Left ventricle myocardium inferior (tissue), 1 donor: Measurements from ENCODE around the gene DLX4. TPM values are rescaled to one million over a fixed set of nuclear protein-coding genes. Genes with fewer than 3 reads are reported as not detected.

Experiments used
- DNase-seq: peaks from one replicate; pipeline ENCODE4 v3.0.0-alpha.2; 2020
- H3K27ac ChIP-seq: fragments of 200-600 bp; replicated peaks from 2 replicates; pipeline ENCODE4 v1.8.0; 2021
- H3K27me3 ChIP-seq: fragments of 200-600 bp; 2 replicates; pipeline ENCODE4 v1.8.0; 2021; ENCODE audit warnings: low read depth
- H3K36me3 ChIP-seq: fragments of 200-600 bp; 2 replicates; pipeline ENCODE4 v1.8.0; 2021
- H3K4me1 ChIP-seq: fragments of 200-600 bp; 2 replicates; pipeline ENCODE4 v1.8.0; 2021
- H3K4me3 ChIP-seq: fragments of 200-600 bp; 2 replicates; pipeline ENCODE4 v1.8.0; 2021; ENCODE audit warnings: mild to moderate bottlenecking, moderate library complexity
- H3K9me3 ChIP-seq: fragments of 200-600 bp; replicated peaks from 2 replicates; pipeline ENCODE4 v1.8.0; 2021
- CTCF ChIP-seq: fragments of 200-600 bp; IDR thresholded peaks from 2 replicates; pipeline ENCODE4 v1.8.0; 2021; ENCODE audit warnings: antibody characterized with exemption, mild to moderate bottlenecking, borderline replicate concordance
- intact Hi-C: fragments of 100-400 bp; cut with micrococcal nuclease; formaldehyde crosslinking; loops from one replicate; pipeline ENCODE4 v1.11.0; 2022
- total RNA-seq: library from RNA; stranded (reverse); fragmentation: NEBNext Ultra II Directional; extraction: Animal tissue kit (Norgen Biotek cat#: 25700); gene quantifications from one replicate; pipeline ENCODE4 v1.2.1, GENCODE V29; 2021
- donor health status: DM: no; HTN: yes; CAD: no; lungs with severe emphysema.

DLX4 gene
- total RNA-seq, 1 donor from 2014 or later: not detected

GRCh38 chr17:49993423-49994060 is 24.6 kb downstream of the DLX4 start:
- Histone ChIP-seq H3K36me3 (no peaks in the 10 kb centered on the region), H3K9me3 (no peaks in the 10 kb centered on the region), H3K27ac (no peak overlapping the region), H3K4me1 (peaks cover 38% of the 10 kb centered on the region), H3K27me3 (peaks cover 98% of the 10 kb centered on the region), H3K4me3 (peak overlapping the region; percentile 64)
- no peak for TF ChIP-seq CTCF
- DNase-seq: no peak
- intact Hi-C loops: no loop called here

GRCh38 chr17:49994085-49995054 is 25.4 kb downstream of the DLX4 start:
- Histone ChIP-seq H3K36me3 (no peaks in the 10 kb centered on the region), H3K4me1 (peaks cover 39% of the 10 kb centered on the region), H3K4me3 (peak overlapping the region; percentile 64), H3K27me3 (peaks cover 100% of the 10 kb centered on the region), H3K9me3 (no peaks in the 10 kb centered on the region), H3K27ac (no peak overlapping the region)
- intact Hi-C loops: loop anchor here (5.0 kb wide), 1 partner anchor 132 kb away; no protein-coding TSS in a partner anchor
- no peak for TF ChIP-seq CTCF
- DNase-seq: no peak

GRCh38 chr17:49995055-49995738 is 26.2 kb downstream of the DLX4 start, which contains the start of gene DLX3:
TSS of gene DLX3 (minus strand) at chr17:49995224. CDS start at chr17:49994998, 226 bp downstream.
- no peak for TF ChIP-seq CTCF
- Histone ChIP-seq H3K36me3 (no peaks in the 10 kb centered on the region), H3K27ac (no peak within 1 kb of the TSS), H3K27me3 (peaks cover 100% of the 10 kb centered on the region), H3K9me3 (no peaks in the 10 kb centered on the region), H3K4me1 (peaks cover 39% of the 10 kb centered on the region), H3K4me3 (peak within 1 kb of the TSS; percentile 64)
- intact Hi-C loops: loop anchor here (5.0 kb wide), 1 partner anchor 133 kb away; no protein-coding TSS in a partner anchor
- DNase-seq: peak; percentile 63

- Histone ChIP-seq H3K4me1 (peaks cover 39% of the 10 kb centered on the region), H3K27me3 (peaks cover 100% of the 10 kb centered on the region), H3K36me3 (no peaks in the 10 kb centered on the region)
Observed at GRCh38 chr17:49996121-49996494, 27.1 kb downstream of the DLX4 start.

More at GRCh38 chr17:49996121-49996494, 27.1 kb downstream of the DLX4 start:
- Histone ChIP-seq H3K27ac (no peak overlapping the region), H3K4me3 (no peak overlapping the region), H3K9me3 (no peaks in the 10 kb centered on the region)
- intact Hi-C loops: loop anchor here (5.0 kb wide), 1 partner anchor 134 kb away; no protein-coding TSS in a partner anchor
- no peak for DNase-seq
- no peak for TF ChIP-seq CTCF
